ENCODE data around the gene ANTXR2.

ANTXR2 gene

DNA sequence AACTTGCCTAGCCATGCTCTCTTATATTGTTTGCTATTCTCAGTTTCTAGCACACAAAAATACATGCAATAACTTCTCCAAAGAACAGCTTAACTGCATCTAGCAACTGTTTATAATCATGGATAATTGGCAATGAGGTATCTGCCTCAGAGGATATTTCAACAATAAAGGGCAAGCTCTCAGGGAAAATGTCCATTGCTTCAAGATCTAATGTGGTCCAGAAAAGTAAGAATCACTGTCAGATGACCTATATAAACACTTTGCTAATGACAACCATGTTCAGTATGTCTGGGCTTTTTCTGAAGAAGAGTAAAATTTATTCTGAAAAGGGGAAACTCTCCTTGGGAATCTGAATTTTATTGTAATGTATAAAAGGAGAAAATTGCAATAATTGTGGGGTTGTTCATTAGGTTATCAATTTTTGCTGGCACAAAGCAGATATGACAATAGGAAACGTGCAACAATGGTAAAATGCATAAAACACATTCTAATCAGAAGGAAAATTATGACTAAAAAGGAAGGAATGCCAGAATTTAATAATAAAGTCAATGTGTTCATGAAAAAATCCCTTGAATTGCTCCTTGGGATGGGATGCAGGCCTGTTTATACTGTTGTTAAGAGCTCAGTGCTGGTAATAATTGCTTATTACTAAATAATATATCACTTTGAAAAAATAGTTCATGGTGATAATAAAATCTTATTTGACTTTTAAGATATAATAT, 90.3 kb downstream of the ANTXR2 start:
- POLR2A ChIA-PET, result no interaction called here
- no peak for DNase-seq (ENCODE audit: extremely low spot score)
- TF ChIP-seq CTCF (IDR thresholded peaks at IDR 0.05; ENCODE audit: control extremely low read depth, extremely low read depth, low read depth, missing control alignments), result no peak
- CTCF ChIA-PET, result no interaction called here

GRCh38 chr4:79980448-79980847, 92.6 kb downstream of the ANTXR2 start:
- ChIA-PET POLR2A (no interaction called here), CTCF (interaction anchor here (0.8 to 1.3 kb wide), 2 partner anchors 15 to 27 kb away, joined by 3 to 5 read pairs; no protein-coding TSS in a partner anchor)
- no peak for TF ChIP-seq CTCF (IDR thresholded peaks at IDR 0.05; ENCODE audit: control extremely low read depth, extremely low read depth, low read depth, missing control alignments)
- no peak for DNase-seq (ENCODE audit: extremely low spot score)

DNA sequence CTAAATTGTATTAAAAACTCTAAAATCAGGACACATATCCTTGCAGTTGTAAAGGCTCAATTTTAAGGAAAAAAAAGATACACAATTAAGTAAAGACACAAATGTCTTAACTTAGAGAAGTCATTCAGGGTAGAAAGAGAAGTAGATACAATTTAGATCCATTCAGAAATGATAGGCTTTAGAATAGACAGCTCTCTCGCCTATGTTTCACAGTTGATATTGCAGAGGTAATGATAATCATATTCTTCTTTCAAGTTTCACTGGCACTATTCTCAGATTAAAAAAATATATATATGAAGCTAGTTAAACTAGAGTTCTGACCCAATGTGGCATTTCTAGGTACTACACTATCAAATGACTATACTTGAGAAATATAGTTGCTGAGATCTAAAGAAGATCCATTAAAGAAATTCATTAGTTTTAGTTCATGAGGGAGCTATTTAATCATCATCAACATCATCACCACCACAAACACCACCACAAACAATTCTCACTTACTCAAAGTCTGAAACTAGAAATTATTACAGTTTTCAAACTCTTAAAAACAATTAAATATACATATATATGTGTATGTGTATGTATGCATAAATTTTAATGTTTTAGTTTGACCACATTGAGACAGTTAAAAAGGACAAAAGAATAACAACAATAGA, 93.1 kb downstream of the ANTXR2 start:
- DNase-seq (ENCODE audit: extremely low spot score), result no peak
- ChIA-PET POLR2A (no interaction called here), CTCF (interaction anchor here (0.8 to 1.3 kb wide), 3 partner anchors 14 to 27 kb away, joined by 3 to 5 read pairs (median 3); no protein-coding TSS in a partner anchor)
- TF ChIP-seq CTCF (IDR thresholded peaks at IDR 0.05; ENCODE audit: control extremely low read depth, extremely low read depth, low read depth, missing control alignments), result no peak

DNA sequence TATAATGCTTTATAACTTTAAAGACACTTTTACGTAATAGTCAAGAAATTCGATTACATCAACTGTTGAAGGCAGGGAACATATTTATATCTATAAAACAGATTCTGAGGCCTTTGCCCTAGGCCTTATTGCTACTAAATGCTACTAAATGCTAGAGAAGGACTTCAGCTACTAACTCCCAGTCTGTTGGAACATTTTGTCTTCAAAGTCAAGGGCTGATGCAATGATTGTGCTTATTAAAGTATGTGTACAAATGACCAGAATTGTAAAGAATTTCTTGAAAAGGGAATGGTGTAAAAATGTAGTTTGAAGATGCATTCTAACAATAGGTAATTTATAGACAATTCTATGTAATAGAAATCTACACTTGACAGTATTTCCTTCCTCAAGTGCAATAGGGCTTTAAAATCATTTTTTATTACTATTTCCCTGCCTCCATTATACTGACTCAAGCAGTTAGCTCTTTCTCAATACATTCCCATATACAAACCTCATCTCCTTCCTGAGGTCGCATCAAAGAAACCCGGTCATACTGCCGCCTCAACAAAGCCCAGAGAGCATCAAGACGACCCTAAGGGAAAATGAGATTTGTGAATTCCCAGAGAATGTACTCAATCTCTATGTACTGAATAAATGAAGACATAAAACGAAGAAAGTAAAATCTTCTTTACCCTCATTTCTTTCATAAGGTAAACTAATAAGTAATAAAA, 95.7 kb downstream of the ANTXR2 start:
- TF ChIP-seq CTCF (IDR thresholded peaks at IDR 0.05; ENCODE audit: control extremely low read depth, extremely low read depth, low read depth, missing control alignments), result no peak
- DNase-seq (ENCODE audit: extremely low spot score), result no peak
- CTCF ChIA-PET, result interaction anchor here (1.0 to 1.3 kb wide), 3 partner anchors 11 to 42 kb away, joined by 3 to 4 read pairs (median 3); no protein-coding TSS in a partner anchor
- POLR2A ChIA-PET, result no interaction called here

DNA sequence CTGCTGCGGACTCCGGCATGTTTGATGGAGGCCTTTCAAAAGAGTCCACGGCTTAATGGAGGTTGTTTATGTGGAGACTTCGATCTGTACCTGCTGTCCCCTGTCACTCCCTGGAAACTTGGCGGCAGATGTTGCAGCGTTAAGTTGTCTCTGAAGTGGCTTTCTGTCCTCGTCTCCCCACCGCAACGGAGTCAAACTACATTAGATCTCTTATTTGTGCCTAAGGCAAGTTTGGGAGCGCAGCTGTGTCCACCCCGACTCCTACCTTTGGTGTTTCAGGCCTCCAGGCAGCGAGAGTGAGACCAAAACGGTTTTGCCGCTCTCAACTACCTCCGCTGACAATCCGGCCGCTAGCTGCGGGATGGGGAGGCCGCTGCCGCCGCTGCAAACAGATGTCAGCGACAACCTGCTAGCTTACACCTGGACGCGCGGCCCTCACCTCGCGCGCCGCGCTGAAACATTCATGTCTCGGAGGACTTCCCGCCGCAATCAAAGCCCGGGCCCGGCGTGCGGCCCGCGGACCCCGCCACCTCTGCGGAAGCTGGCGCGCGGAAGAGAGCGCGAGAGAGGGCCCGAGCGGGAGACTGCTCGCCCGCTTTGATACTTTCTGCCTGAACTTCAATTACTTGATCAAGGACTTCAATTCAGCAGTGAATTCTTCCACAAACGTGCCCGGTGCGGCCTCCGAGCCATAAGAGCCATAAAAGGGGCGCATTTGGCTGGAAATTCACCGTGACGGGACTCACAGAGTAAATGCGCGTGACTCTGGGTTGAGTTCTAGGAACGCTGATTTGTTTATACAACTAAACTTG, 108.4 kb downstream of the ANTXR2 start:
- TF ChIP-seq CTCF (IDR thresholded peaks at IDR 0.05; ENCODE audit: control extremely low read depth, extremely low read depth, low read depth, missing control alignments), result no peak
- CTCF ChIA-PET, result interaction anchor here (0.7 kb wide), 1 partner anchor 47 kb away, joined by 3 read pairs; no protein-coding TSS in a partner anchor
- POLR2A ChIA-PET, result no interaction called here
- no peak for DNase-seq (ENCODE audit: extremely low spot score)

GRCh38 chr4:79964020-79964399, 109.0 kb downstream of the ANTXR2 start:
- DNase-seq (ENCODE audit: extremely low spot score), result no peak
- CTCF ChIA-PET, result interaction anchor here (0.7 kb wide), 1 partner anchor 47 kb away, joined by 3 read pairs; no protein-coding TSS in a partner anchor
- POLR2A ChIA-PET, result no interaction called here
- TF ChIP-seq CTCF (IDR thresholded peaks at IDR 0.05; ENCODE audit: control extremely low read depth, extremely low read depth, low read depth, missing control alignments), result no peak
